ENCODE measurements around the gene PSME1. TPM values are rescaled to one million over a fixed set of nuclear protein-coding genes. Genes with fewer than 3 reads are reported as not detected.

Gene PSME1
- total and polyA plus RNA-seq, 2 of the 13 experiments (the other 11 are each of a cell fraction or from before 2014, with no cell fraction given): 159 to 608 TPM

DNA sequence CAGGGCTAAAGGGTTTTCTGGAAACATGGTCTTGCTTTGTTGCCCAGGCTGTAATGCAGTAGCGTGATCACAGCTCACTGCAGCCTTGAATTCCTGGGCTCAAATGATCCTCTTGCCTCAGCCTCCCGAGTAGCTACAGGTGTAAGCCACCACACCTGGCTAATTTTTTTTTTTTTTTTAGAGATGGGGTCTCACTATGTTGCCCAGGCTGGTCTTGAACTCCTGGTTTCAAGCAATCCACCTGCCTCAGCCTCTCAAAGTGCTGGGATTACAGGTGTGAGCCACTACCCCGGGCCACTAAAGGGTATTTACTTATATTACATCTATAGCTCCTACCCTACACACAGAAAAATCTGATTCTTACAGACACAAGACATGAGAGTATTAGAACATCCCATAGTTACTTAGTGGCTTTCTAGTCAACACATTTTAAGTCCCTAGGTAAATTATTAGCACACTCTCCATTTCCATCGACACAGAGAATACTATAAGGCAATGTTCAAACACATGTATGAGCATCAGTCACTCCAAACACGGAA, 27.6 kb upstream of the PSME1 start:
- peaks cover 7 to 8% of the 10 kb centered on the region in 2 experiments for H3K36me3 ChIP-seq (replicated peaks in 1 of 2; ENCODE audit: control insufficient read depth in 1 of 2, insufficient read depth in 2 of 2, low read length in 2 of 2)
- ChIA-PET CTCF (ENCODE audit: low intra/inter-chr PET ratio, low total read pairs) (interaction anchor here (1.5 to 5.4 kb wide), 6 partner anchors 14 to 95 kb away, joined by 3 to 86 read pairs (median 20); partner anchors contain the start of genes IRF9 and PCK2), POLR2A (interaction anchor here (0.8 to 11.8 kb wide), 19 partner anchors 13 to 1131 kb away, joined by 3 to 594 read pairs (median 6); partner anchors contain the start of genes CARMIL3, CHMP4A, CIDEB and EMC9)
- ATAC-seq: no peak
- H3K4me3 ChIP-seq (replicated peaks in 1 of 3; ENCODE audit: insufficient read depth in 1 of 3, low read depth in 2 of 3, low read length in 3 of 3): no peak overlapping the region
- FAIRE-seq: no peak
- H3K9me3 ChIP-seq (ENCODE audit: low read length): no peaks in the 10 kb centered on the region; the same call in 1 of the 2 replicates
- no peak for DNase-seq (ENCODE audit: low spot score)
- intact Hi-C loops (cut with micrococcal nuclease; ENCODE audit: unreplicated experiment) (loop anchor here (1.0 kb wide), 4 partner anchors 13 to 53 kb away; partner anchors contain the start of gene IRF9), in situ Hi-C loops (cut with HindIII; ENCODE audit: extremely low pct_ligation_motif_present, low pct_unique_long_range_greater_than_20kb) (loop anchor here (25.0 kb wide), 1 partner anchor 1521 kb away; the partner anchor contains the start of genes ABHD4 and DAD1)
- no peak overlapping the region for H2AFZ ChIP-seq (ENCODE audit: low read length)
- no TSS peak for BruUV-seq (replicated peaks)
- H3K79me2 ChIP-seq (ENCODE audit: insufficient read depth, low read length): peaks cover 2% of the 10 kb centered on the region
- no peak overlapping the region for H3K27ac ChIP-seq (ENCODE audit: extremely low read length, insufficient read depth, low read length)
- H3K9ac ChIP-seq (ENCODE audit: insufficient read depth, low read depth, low read length): no peak overlapping the region; the same call in 1 of the 2 replicates
- 35% methylated on average over 5 of the region's 5 CpGs for WGBS (ENCODE audit: low lambda C conversion rate)
- H4K20me1 ChIP-seq (ENCODE audit: insufficient read depth, low read length): no peaks in the 10 kb centered on the region
- peaks cover 60% of the 10 kb centered on the region for H3K4me1 ChIP-seq (ENCODE audit: insufficient read depth, low read length)
- no peaks in the 10 kb centered on the region for H3K27me3 ChIP-seq (ENCODE audit: control insufficient read depth in 1 of 2, insufficient read depth in 2 of 2, low read length in 2 of 2)
- peak overlapping the region; percentile 34; the same call in 1 of the 2 replicates for H3K4me2 ChIP-seq (ENCODE audit: low read depth, low read length)
- TF ChIP-seq ZNF350 (CRISPR knock-in tag; IDR thresholded peaks at IDR 0.05; ENCODE audit: borderline replicate concordance, low read depth): peak; percentile 35; the same call in 1 of the 2 replicates
- TF ChIP-seq, protein P1, sequence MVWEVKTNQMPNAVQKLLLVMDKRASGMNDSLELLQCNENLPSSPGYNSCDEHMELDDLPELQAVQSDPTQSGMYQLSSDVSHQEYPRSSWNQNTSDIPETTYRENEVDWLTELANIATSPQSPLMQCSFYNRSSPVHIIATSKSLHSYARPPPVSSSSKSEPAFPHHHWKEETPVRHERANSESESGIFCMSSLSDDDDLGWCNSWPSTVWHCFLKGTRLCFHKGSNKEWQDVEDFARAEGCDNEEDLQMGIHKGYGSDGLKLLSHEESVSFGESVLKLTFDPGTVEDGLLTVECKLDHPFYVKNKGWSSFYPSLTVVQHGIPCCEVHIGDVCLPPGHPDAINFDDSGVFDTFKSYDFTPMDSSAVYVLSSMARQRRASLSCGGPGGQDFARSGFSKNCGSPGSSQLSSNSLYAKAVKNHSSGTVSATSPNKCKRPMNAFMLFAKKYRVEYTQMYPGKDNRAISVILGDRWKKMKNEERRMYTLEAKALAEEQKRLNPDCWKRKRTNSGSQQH (CRISPR knock-in tag; IDR thresholded peaks at IDR 0.05; ENCODE audit: low read depth): no peak
- no peak for TF ChIP-seq NCOA1 (CRISPR knock-in tag; IDR thresholded peaks at IDR 0.05)
- TF ChIP-seq NFIC (IDR thresholded peaks at IDR 0.05; ENCODE audit: low read length): no peak
- peak; percentile 17; the same call in 1 of the 2 replicates for TF ChIP-seq CC2D1A (CRISPR knock-in tag; IDR thresholded peaks at IDR 0.05)
- TF ChIP-seq ADNP (CRISPR knock-in tag; IDR thresholded peaks at IDR 0.05): no peak
- no peak for TF ChIP-seq ZNF543 (CRISPR knock-in tag; IDR thresholded peaks at IDR 0.05)
- TF ChIP-seq RBFOX2 (IDR thresholded peaks at IDR 0.05; ENCODE audit: low read depth, low read length): no peak
- TF ChIP-seq STAG1 (CRISPR knock-in tag; IDR thresholded peaks at IDR 0.05): no peak
- no peak for TF ChIP-seq DPF2 (CRISPR knock-in tag; IDR thresholded peaks at IDR 0.05; ENCODE audit: borderline replicate concordance, low read depth)
- no peak for TF ChIP-seq ZKSCAN8 (CRISPR knock-in tag; IDR thresholded peaks at IDR 0.05; ENCODE audit: borderline replicate concordance)
- no peak for TF ChIP-seq HIVEP1 (CRISPR knock-in tag; IDR thresholded peaks at IDR 0.05)
- TF ChIP-seq SMARCC2 (IDR thresholded peaks at IDR 0.05): no peak
- no peak for TF ChIP-seq ZNF232 (CRISPR knock-in tag; IDR thresholded peaks at IDR 0.05; ENCODE audit: borderline replicate concordance)
- no peak for TF ChIP-seq MXD3 (CRISPR knock-in tag; IDR thresholded peaks at IDR 0.05)
- TF ChIP-seq MYNN (CRISPR knock-in tag; IDR thresholded peaks at IDR 0.05; ENCODE audit: low read depth): no peak
- TF ChIP-seq TMF1 (CRISPR knock-in tag; IDR thresholded peaks at IDR 0.05; ENCODE audit: low read depth): no peak
- no peak for TF ChIP-seq ZNF891 (CRISPR knock-in tag; IDR thresholded peaks at IDR 0.05)
- TF ChIP-seq SIN3A (IDR thresholded peaks at IDR 0.05; ENCODE audit: borderline replicate concordance, low read depth, low read length): no peak
- no peak for TF ChIP-seq HNF4G (IDR thresholded peaks at IDR 0.05; ENCODE audit: borderline replicate concordance, low read depth, low read length)
- TF ChIP-seq HNF4G (CRISPR knock-in tag; IDR thresholded peaks at IDR 0.05; ENCODE audit: borderline replicate concordance, low read depth): no peak
- TF ChIP-seq ZNF83 (CRISPR knock-in tag; IDR thresholded peaks at IDR 0.05; ENCODE audit: borderline replicate concordance): no peak
- no peak for TF ChIP-seq KDM4B (CRISPR knock-in tag; IDR thresholded peaks at IDR 0.05)
- TF ChIP-seq, protein P2, sequence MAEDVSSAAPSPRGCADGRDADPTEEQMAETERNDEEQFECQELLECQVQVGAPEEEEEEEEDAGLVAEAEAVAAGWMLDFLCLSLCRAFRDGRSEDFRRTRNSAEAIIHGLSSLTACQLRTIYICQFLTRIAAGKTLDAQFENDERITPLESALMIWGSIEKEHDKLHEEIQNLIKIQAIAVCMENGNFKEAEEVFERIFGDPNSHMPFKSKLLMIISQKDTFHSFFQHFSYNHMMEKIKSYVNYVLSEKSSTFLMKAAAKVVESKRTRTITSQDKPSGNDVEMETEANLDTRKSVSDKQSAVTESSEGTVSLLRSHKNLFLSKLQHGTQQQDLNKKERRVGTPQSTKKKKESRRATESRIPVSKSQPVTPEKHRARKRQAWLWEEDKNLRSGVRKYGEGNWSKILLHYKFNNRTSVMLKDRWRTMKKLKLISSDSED (CRISPR knock-in tag; IDR thresholded peaks at IDR 0.05): no peak
- TF ChIP-seq HOXD1 (CRISPR knock-in tag; IDR thresholded peaks at IDR 0.05): no peak

Measured in HepG2 (cell line).